ENCODE results near the gene SOS2. TPM values are rescaled to one million over a fixed set of nuclear protein-coding genes. Genes with fewer than 3 reads are reported as not detected.

The SOS2 gene
- total and polyA plus RNA-seq, 7 donors: 11.2 to 40.4 (median 31.9) TPM

DNA sequence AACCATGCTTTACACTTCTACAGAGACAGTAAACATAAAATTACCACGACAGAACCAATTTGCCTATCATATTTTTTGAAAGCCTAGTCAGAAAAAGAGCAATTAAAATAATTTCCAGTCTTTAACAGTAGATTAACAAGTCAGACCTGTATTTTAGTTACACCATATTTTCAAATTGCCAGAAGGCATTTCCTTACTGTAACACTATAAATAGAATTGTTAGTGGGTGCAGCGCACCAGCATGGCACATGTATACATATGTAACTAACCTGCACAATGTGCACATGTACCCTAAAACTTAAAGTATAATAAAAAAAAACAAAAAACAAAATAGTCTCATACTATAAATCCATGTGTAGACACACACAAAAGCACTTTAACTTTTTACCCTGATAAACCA is 16.0 kb downstream of the SOS2 start:
- Histone ChIP-seq H3K9me3 (no peaks in the 10 kb centered on the region), H3K4me1 (peaks cover 0 to 46% (median 22%) of the 10 kb centered on the region in 4 donors), H3K27me3 (no peaks in the 10 kb centered on the region), H3K36me3 (no peaks in the 10 kb centered on the region), H3K27ac (no peak overlapping the region), H3K4me3 (no peak overlapping the region)
- intact Hi-C loops (cut with DNase I): no loop called here
- 71 to 82% methylated on average over 2 of the region's 2 CpGs for WGBS, 2 donors
- no peak for TF ChIP-seq POLR2AphosphoS5 (IDR thresholded peaks at IDR 0.05)
- TF ChIP-seq, protein P1, sequence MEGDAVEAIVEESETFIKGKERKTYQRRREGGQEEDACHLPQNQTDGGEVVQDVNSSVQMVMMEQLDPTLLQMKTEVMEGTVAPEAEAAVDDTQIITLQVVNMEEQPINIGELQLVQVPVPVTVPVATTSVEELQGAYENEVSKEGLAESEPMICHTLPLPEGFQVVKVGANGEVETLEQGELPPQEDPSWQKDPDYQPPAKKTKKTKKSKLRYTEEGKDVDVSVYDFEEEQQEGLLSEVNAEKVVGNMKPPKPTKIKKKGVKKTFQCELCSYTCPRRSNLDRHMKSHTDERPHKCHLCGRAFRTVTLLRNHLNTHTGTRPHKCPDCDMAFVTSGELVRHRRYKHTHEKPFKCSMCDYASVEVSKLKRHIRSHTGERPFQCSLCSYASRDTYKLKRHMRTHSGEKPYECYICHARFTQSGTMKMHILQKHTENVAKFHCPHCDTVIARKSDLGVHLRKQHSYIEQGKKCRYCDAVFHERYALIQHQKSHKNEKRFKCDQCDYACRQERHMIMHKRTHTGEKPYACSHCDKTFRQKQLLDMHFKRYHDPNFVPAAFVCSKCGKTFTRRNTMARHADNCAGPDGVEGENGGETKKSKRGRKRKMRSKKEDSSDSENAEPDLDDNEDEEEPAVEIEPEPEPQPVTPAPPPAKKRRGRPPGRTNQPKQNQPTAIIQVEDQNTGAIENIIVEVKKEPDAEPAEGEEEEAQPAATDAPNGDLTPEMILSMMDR (IDR thresholded peaks at IDR 0.05): no peak
- TF ChIP-seq EP300 (IDR thresholded peaks at IDR 0.05): no peak
- no peak for TF ChIP-seq POLR2A (IDR thresholded peaks at IDR 0.05)
- DNase-seq: no peak

DNA sequence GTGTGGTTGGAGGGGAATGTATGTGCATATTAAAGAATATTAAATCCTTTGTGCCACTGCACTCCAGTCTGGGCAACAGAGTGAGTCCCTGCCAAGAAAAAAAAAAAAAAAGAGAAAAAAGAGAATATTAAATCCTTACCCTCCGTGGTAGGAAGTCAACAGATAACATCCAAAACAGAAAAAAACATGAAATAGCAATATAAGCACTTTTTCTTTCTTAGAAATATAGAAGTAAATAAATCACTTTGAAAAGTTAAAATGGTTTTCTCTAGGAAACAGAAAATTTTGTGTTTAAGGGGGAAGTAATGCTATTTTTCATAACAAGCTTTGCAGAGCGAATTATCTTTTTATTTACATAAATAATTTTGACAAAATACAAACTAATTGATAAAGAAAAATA is 17.6 kb downstream of the SOS2 start:
- 74 to 88% methylated on average over 2 of the region's 2 CpGs for WGBS, 2 donors
- Histone ChIP-seq H3K36me3 (no peaks in the 10 kb centered on the region), H3K4me1 (peaks cover 0 to 37% (median 15%) of the 10 kb centered on the region in 4 donors), H3K9me3 (no peaks in the 10 kb centered on the region), H3K27ac (no peak overlapping the region), H3K27me3 (no peaks in the 10 kb centered on the region), H3K4me3 (no peak overlapping the region)
- no peak for DNase-seq
- intact Hi-C loops (cut with DNase I): no loop called here
- TF ChIP-seq, protein P1 (IDR thresholded peaks at IDR 0.05): no peak
- TF ChIP-seq EP300 (IDR thresholded peaks at IDR 0.05) (no peak), POLR2AphosphoS5 (IDR thresholded peaks at IDR 0.05) (no peak)

GRCh38 chr14:50212726-50213125 is 18.7 kb downstream of the SOS2 start:
- Histone ChIP-seq H3K9me3 (no peaks in the 10 kb centered on the region), H3K27me3 (no peaks in the 10 kb centered on the region), H3K4me3 (no peak overlapping the region), H3K27ac (no peak overlapping the region), H3K4me1 (peaks cover 0 to 29% (median 10%) of the 10 kb centered on the region in 4 donors), H3K36me3 (no peaks in the 10 kb centered on the region)
- 63 to 74% methylated on average over 3 of the region's 3 CpGs for WGBS, 2 donors
- no peak for DNase-seq
- TF ChIP-seq POLR2AphosphoS5 (IDR thresholded peaks at IDR 0.05): no peak
- TF ChIP-seq EP300 (IDR thresholded peaks at IDR 0.05): no peak
- TF ChIP-seq POLR2A (IDR thresholded peaks at IDR 0.05): no peak
- TF ChIP-seq, protein P1 (IDR thresholded peaks at IDR 0.05): no peak
- intact Hi-C loops (cut with DNase I): no loop called here

DNA sequence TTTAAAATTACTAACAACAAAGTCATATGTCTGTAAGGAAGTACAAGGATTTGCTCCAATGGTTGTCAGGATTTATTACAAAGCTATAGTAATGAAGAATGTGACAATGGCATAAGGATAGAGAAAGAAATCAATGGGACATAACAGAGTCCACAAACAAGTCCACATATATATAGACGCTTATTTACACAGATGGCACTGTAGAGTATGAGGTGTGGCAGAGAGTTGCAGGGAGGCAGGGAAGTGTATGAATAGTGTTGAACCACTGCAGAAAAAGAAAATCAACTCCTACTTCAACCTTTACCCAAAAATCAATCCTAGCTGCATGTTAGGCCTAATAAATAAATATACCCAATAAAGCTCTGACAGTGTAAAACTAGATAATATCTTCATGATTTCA is 21.3 kb downstream of the SOS2 start:
- TF ChIP-seq EP300 (IDR thresholded peaks at IDR 0.05) (no peak), POLR2A (IDR thresholded peaks at IDR 0.05) (no peak), POLR2AphosphoS5 (IDR thresholded peaks at IDR 0.05) (no peak)
- TF ChIP-seq, protein P1 (IDR thresholded peaks at IDR 0.05): no peak
- H3K36me3 ChIP-seq: no peaks in the 10 kb centered on the region
- whole genome bisulfite sequencing, 2 donors: 53 to 85% methylated on average over 1 of the region's 1 CpG

DNA sequence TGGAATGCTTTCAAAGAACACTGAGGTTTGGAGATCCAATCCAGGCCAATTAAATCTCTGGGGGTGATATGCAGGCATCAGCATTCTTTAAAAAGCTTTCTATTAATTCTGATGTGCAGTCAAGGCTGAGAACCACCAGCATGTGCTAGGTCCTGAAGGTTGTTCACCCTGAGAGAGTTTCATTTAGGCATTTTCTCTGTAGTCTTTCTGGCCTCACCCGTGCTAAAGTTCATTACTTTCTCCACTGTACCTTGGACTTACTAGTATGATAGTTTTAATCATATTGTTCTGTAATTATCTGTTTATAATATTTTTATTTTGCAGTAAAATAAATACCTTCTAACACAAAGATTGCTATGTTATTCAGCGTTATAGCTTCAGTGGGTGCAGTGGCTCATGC is 32.9 kb downstream of the SOS2 start:
- no peaks in the 10 kb centered on the region for H3K4me1 ChIP-seq
- no peaks in the 10 kb centered on the region for H3K9me3 ChIP-seq
- peaks cover 0 to 52% (median 15%) of the 10 kb centered on the region in 4 donors for H3K36me3 ChIP-seq
- intact Hi-C loops (cut with DNase I): no loop called here
- WGBS, 2 donors: 20 to 79% methylated on average over 2 of the region's 2 CpGs
- TF ChIP-seq EP300 (IDR thresholded peaks at IDR 0.05) (no peak), POLR2AphosphoS5 (IDR thresholded peaks at IDR 0.05) (no peak), POLR2A (IDR thresholded peaks at IDR 0.05) (no peak)
- TF ChIP-seq, protein P1 (IDR thresholded peaks at IDR 0.05): no peak
- no peaks in the 10 kb centered on the region for H3K27me3 ChIP-seq
- no peak for DNase-seq
- no peak overlapping the region for H3K27ac ChIP-seq
- no peak overlapping the region for H3K4me3 ChIP-seq

More for the DNA sequence above, 21.3 kb downstream of the SOS2 start:
- no peak for DNase-seq
- Histone ChIP-seq H3K9me3 (no peaks in the 10 kb centered on the region), H3K4me3 (no peak overlapping the region), H3K4me1 (peaks cover 0 to 18% (median 3%) of the 10 kb centered on the region in 4 donors), H3K27me3 (no peaks in the 10 kb centered on the region), H3K27ac (no peak overlapping the region)
- intact Hi-C loops (cut with DNase I): no loop called here
